BLaER1 treated with 17β-estradiol and CSF1 and Interleukin-3, amounts not matched to agents 10 nM and 100 nM (cell line): ENCODE measurements around the gene PLAC1.
A peak's percentile ranks its signal among the peaks of the same experiment; 100 is the strongest.

Experiments
- H3K27ac ChIP-seq, 11 experiments: shearing (Covaris generic); formaldehyde crosslinking; 2 replicates each; pipeline ENCODE4 v1.8.1; 2022
- H3K27me3 ChIP-seq, 11 experiments: shearing (Covaris generic); formaldehyde crosslinking; 2 replicates each; pipeline ENCODE4 v1.8.1; 2022
- H3K36me3 ChIP-seq, 11 experiments: shearing (Covaris generic); formaldehyde crosslinking; 2 replicates each; pipeline ENCODE4 v1.8.1; 2022
- H3K4me1 ChIP-seq, 10 experiments: shearing (Covaris generic); formaldehyde crosslinking; 2 replicates each; pipeline ENCODE4 v1.8.1; 2022
- H3K4me2 ChIP-seq, 11 experiments: shearing (Covaris generic); formaldehyde crosslinking; 2 replicates each; pipeline ENCODE4 v1.8.1; 2022
- H3K4me3 ChIP-seq, 10 experiments: shearing (Covaris generic); formaldehyde crosslinking; 2 replicates each; pipeline ENCODE4 v1.8.1; 2022
- H3K9ac ChIP-seq, 11 experiments: shearing (Covaris generic); formaldehyde crosslinking; 2 replicates each; pipeline ENCODE4 v1.8.1; 2022
- H3K9me3 ChIP-seq, 11 experiments: shearing (Covaris generic); formaldehyde crosslinking; replicated peaks in 1 of 11; 2 replicates each; pipeline ENCODE4 v1.8.1; 2022
- H4K20me1 ChIP-seq, 11 experiments: shearing (Covaris generic); formaldehyde crosslinking; 2 replicates each; pipeline ENCODE4 v1.8.1; 2022
- Cebpa-rat ChIP-seq, 11 experiments: shearing (Covaris generic); IDR thresholded peaks; 2 replicates each; pipeline ENCODE4 v1.8.1; 2022

PLAC1 gene

GRCh38 chrX:134631426-134632346, 26.6 kb downstream of the PLAC1 start:
- H3K9ac ChIP-seq: no peak overlapping the region
- H3K4me3 ChIP-seq: no peak overlapping the region
- H3K36me3 ChIP-seq: no peaks in the 10 kb centered on the region
- H3K9me3 ChIP-seq: peaks cover 0 to 9% (median 0%) of the 10 kb centered on the region in 11 experiments; a peak in 4 of 22 replicates
- no peaks in the 10 kb centered on the region for H4K20me1 ChIP-seq
- H3K27ac ChIP-seq: no peak overlapping the region
- peaks cover 0 to 5% (median 0%) of the 10 kb centered on the region in 10 experiments; a peak in 5 of 20 replicates for H3K4me1 ChIP-seq
- H3K27me3 ChIP-seq: peaks cover 84 to 100% (median 99%) of the 10 kb centered on the region in 11 experiments
- H3K4me2 ChIP-seq: no peak overlapping the region
- TF ChIP-seq Cebpa-rat (IDR thresholded peaks at IDR 0.05): no peak

- no peaks in the 10 kb centered on the region for H3K36me3 ChIP-seq
- peaks cover 92 to 100% (median 99%) of the 10 kb centered on the region in 11 experiments for H3K27me3 ChIP-seq
- no peak overlapping the region for H3K27ac ChIP-seq
- no peak overlapping the region for H3K9ac ChIP-seq
- no peaks in the 10 kb centered on the region; a peak in 1 of 22 replicates for H3K9me3 ChIP-seq
- no peak overlapping the region for H3K4me3 ChIP-seq
- H4K20me1 ChIP-seq: no peaks in the 10 kb centered on the region
- H3K4me1 ChIP-seq: peaks cover 0 to 30% (median under 1%) of the 10 kb centered on the region in 10 experiments; a peak in 9 of 20 replicates
- no peak overlapping the region for H3K4me2 ChIP-seq
- no peak for TF ChIP-seq Cebpa-rat (IDR thresholded peaks at IDR 0.05)
These were observed 29.6 kb downstream of the PLAC1 start for GRCh38 chrX:134628663-134629062.

GRCh38 chrX:134626434-134626833, 31.8 kb downstream of the PLAC1 start:
- Histone ChIP-seq H3K4me3 (no peak overlapping the region), H3K4me1 (peaks cover 16 to 52% (median 22%) of the 10 kb centered on the region in 10 experiments), H3K9ac (no peak overlapping the region), H3K27me3 (peaks cover 94 to 100% (median 99%) of the 10 kb centered on the region in 11 experiments), H3K9me3 (peaks cover 0 to 6% (median 0%) of the 10 kb centered on the region in 11 experiments; a peak in 1 of 22 replicates), H3K36me3 (no peaks in the 10 kb centered on the region), H3K4me2 (peak overlapping the region in 2 of 11 experiments; percentile 6 to 14; a peak in 2 of 22 replicates), H3K27ac (no peak overlapping the region), H4K20me1 (no peaks in the 10 kb centered on the region)
- no peak for TF ChIP-seq Cebpa-rat (IDR thresholded peaks at IDR 0.05)

- Histone ChIP-seq H3K9me3 (peaks cover 0 to 7% (median 0%) of the 10 kb centered on the region in 11 experiments; a peak in 1 of 22 replicates), H3K4me1 (peaks cover 19 to 55% (median 29%) of the 10 kb centered on the region in 10 experiments), H3K36me3 (no peaks in the 10 kb centered on the region), H3K4me3 (no peak overlapping the region), H4K20me1 (no peaks in the 10 kb centered on the region), H3K27me3 (peaks cover 92 to 100% (median 99%) of the 10 kb centered on the region in 11 experiments), H3K9ac (no peak overlapping the region), H3K27ac (no peak overlapping the region), H3K4me2 (peak overlapping the region in 2 of 11 experiments; percentile 3 to 33; a peak in 5 of 22 replicates)
- no peak for TF ChIP-seq Cebpa-rat (IDR thresholded peaks at IDR 0.05)
These were observed 33.0 kb downstream of the PLAC1 start for GRCh38 chrX:134625315-134625718.

GRCh38 chrX:134624046-134624430, 34.2 kb downstream of the PLAC1 start:
- Histone ChIP-seq H3K4me2 (peak overlapping the region in 4 of 11 experiments; percentile 63 to 78 (median 70); a peak in 5 of 22 replicates), H3K9ac (no peak overlapping the region), H3K27ac (no peak overlapping the region), H4K20me1 (no peaks in the 10 kb centered on the region), H3K4me1 (peaks cover 19 to 55% (median 29%) of the 10 kb centered on the region in 10 experiments), H3K4me3 (no peak overlapping the region), H3K36me3 (no peaks in the 10 kb centered on the region), H3K27me3 (peaks cover 94 to 100% (median 100%) of the 10 kb centered on the region in 11 experiments), H3K9me3 (peaks cover 0 to 7% (median 0%) of the 10 kb centered on the region in 11 experiments; a peak in 1 of 22 replicates)
- no peak for TF ChIP-seq Cebpa-rat (IDR thresholded peaks at IDR 0.05)

GRCh38 chrX:134623293-134624045, 34.8 kb downstream of the PLAC1 start:
- Histone ChIP-seq H3K9me3 (peaks cover 0 to 7% (median 0%) of the 10 kb centered on the region in 11 experiments; a peak in 1 of 22 replicates), H3K4me2 (peak overlapping the region; percentile 42 to 78 (median 66); a peak in 18 of 22 replicates), H3K9ac (no peak overlapping the region), H3K27me3 (peaks cover 94 to 100% (median 100%) of the 10 kb centered on the region in 11 experiments), H4K20me1 (no peaks in the 10 kb centered on the region), H3K27ac (peak overlapping the region in 6 of 11 experiments; percentile 74 to 84 (median 78); a peak in 9 of 22 replicates), H3K36me3 (no peaks in the 10 kb centered on the region), H3K4me1 (peaks cover 19 to 55% (median 29%) of the 10 kb centered on the region in 10 experiments), H3K4me3 (no peak overlapping the region)
- no peak for TF ChIP-seq Cebpa-rat (IDR thresholded peaks at IDR 0.05)

GRCh38 chrX:134622813-134623185, 35.5 kb downstream of the PLAC1 start:
- Histone ChIP-seq H3K36me3 (no peaks in the 10 kb centered on the region), H3K4me2 (peak overlapping the region; percentile 42 to 78 (median 66)), H4K20me1 (no peaks in the 10 kb centered on the region), H3K9me3 (peaks cover 0 to 7% (median 0%) of the 10 kb centered on the region in 11 experiments; a peak in 1 of 22 replicates), H3K9ac (peak overlapping the region in 6 of 11 experiments; percentile 24 to 52 (median 40); a peak in 7 of 22 replicates), H3K27ac (peak overlapping the region in 10 of 11 experiments; percentile 30 to 84 (median 76); a peak in 17 of 22 replicates), H3K4me3 (no peak overlapping the region), H3K4me1 (peaks cover 19 to 55% (median 29%) of the 10 kb centered on the region in 10 experiments), H3K27me3 (peaks cover 94 to 100% (median 100%) of the 10 kb centered on the region in 11 experiments)
- no peak for TF ChIP-seq Cebpa-rat (IDR thresholded peaks at IDR 0.05)

- Histone ChIP-seq H3K9ac (peak overlapping the region in 7 of 11 experiments; percentile 38 to 67 (median 50); a peak in 14 of 22 replicates), H4K20me1 (no peaks in the 10 kb centered on the region), H3K4me2 (peak overlapping the region; percentile 42 to 78 (median 66)), H3K27me3 (peaks cover 90 to 100% (median 100%) of the 10 kb centered on the region in 11 experiments), H3K4me3 (peak overlapping the region in 1 of 10 experiments; percentile 5; a peak in 1 of 20 replicates), H3K27ac (peak overlapping the region in 10 of 11 experiments; percentile 51 to 84 (median 76); a peak in 20 of 22 replicates), H3K9me3 (peaks cover 0 to 7% (median 0%) of the 10 kb centered on the region in 11 experiments; a peak in 1 of 22 replicates), H3K4me1 (peaks cover 19 to 55% (median 29%) of the 10 kb centered on the region in 10 experiments), H3K36me3 (no peaks in the 10 kb centered on the region)
- TF ChIP-seq Cebpa-rat (IDR thresholded peaks at IDR 0.05): no peak
These were observed 36.0 kb downstream of the PLAC1 start for GRCh38 chrX:134622056-134622812.
